Neural cell (in vitro differentiated cells): ENCODE measurements around the gene TRAF2.

Source experiments
- CTCF ChIP-seq: fragments of 450-650 bp; IDR thresholded peaks from 2 replicates; pipeline ENCODE4 v1.5.1; 2014; ENCODE audit warnings: antibody characterized with exemption, mild to moderate bottlenecking, moderate library complexity; ENCODE audit not compliant: poor library complexity, severe bottlenecking
- EP300 ChIP-seq: fragments of 450-650 bp; conservative IDR thresholded peaks from 2 replicates; pipeline ENCODE4 v1.6.1; 2014; ENCODE audit warnings: antibody characterized with exemption, mild to moderate bottlenecking, moderate library complexity; ENCODE audit not compliant: poor library complexity, severe bottlenecking
- EZH2 ChIP-seq: fragments of 200-600, 300-800 bp; shearing (Covaris generic), sonication (generic); IDR thresholded peaks from 2 replicates; pipeline ENCODE4 v1.6.1; 2014; ENCODE audit warnings: antibody characterized with exemption, low read length, borderline replicate concordance, mild to moderate bottlenecking; ENCODE audit not compliant: insufficient read depth, poor library complexity, severe bottlenecking
- TAF1 ChIP-seq: IDR thresholded peaks from 2 replicates; pipeline ENCODE4 v1.6.1; 2012; ENCODE audit warnings: low read depth

GRCh38 chr9:136902259-136902821 is 16.0 kb downstream of the TRAF2 start:
- no peak for TF ChIP-seq CTCF
- TF ChIP-seq TAF1, result no peak
- TF ChIP-seq EP300, result no peak
- TF ChIP-seq EZH2, result no peak
